Measurements from ENCODE around the gene MAP3K5. TPM values are rescaled to one million over a fixed set of nuclear protein-coding genes. Genes with fewer than 3 reads are reported as not detected.

Gene MAP3K5
- total and polyA plus RNA-seq, 9 of the 15 experiments (the other 6 are each of a cell fraction or from before 2014, with no cell fraction given): 2.2 to 13.0 (median 9.9) TPM

- TF ChIP-seq, protein P1, sequence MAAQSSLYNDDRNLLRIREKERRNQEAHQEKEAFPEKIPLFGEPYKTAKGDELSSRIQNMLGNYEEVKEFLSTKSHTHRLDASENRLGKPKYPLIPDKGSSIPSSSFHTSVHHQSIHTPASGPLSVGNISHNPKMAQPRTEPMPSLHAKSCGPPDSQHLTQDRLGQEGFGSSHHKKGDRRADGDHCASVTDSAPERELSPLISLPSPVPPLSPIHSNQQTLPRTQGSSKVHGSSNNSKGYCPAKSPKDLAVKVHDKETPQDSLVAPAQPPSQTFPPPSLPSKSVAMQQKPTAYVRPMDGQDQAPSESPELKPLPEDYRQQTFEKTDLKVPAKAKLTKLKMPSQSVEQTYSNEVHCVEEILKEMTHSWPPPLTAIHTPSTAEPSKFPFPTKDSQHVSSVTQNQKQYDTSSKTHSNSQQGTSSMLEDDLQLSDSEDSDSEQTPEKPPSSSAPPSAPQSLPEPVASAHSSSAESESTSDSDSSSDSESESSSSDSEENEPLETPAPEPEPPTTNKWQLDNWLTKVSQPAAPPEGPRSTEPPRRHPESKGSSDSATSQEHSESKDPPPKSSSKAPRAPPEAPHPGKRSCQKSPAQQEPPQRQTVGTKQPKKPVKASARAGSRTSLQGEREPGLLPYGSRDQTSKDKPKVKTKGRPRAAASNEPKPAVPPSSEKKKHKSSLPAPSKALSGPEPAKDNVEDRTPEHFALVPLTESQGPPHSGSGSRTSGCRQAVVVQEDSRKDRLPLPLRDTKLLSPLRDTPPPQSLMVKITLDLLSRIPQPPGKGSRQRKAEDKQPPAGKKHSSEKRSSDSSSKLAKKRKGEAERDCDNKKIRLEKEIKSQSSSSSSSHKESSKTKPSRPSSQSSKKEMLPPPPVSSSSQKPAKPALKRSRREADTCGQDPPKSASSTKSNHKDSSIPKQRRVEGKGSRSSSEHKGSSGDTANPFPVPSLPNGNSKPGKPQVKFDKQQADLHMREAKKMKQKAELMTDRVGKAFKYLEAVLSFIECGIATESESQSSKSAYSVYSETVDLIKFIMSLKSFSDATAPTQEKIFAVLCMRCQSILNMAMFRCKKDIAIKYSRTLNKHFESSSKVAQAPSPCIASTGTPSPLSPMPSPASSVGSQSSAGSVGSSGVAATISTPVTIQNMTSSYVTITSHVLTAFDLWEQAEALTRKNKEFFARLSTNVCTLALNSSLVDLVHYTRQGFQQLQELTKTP (IDR thresholded peaks at IDR 0.05; ENCODE audit: low read depth in 1 of 2, partially characterized antibody in 2 of 2): no peak
- no peak for TF ChIP-seq ZNF3 (CRISPR knock-in tag; IDR thresholded peaks at IDR 0.05)
Measured at GRCh38 chr6:136524339-136524935, 267.8 kb downstream of the MAP3K5 start (continued).

- Histone ChIP-seq H3K36me3 (ENCODE audit: control insufficient read depth, insufficient read depth, low read length) (no peaks in the 10 kb centered on the region), H3K4me3 (no peak overlapping the region), H3K27ac (ENCODE audit: extremely low read depth, low read depth, low read length) (no peak overlapping the region), H3K4me1 (replicated peaks in 1 of 2; ENCODE audit: control insufficient read depth in 2 of 2, insufficient read depth in 2 of 2, low read length in 2 of 2) (0 out of 5 replicates have a peak, but pooled peaks cover 0 to 3% of the 10 kb centered on the region in 2 experiments), H3K9me3 (replicated peaks; ENCODE audit: control insufficient read depth, insufficient read depth, low read depth, low read length) (no peaks in the 10 kb centered on the region), H3K79me2 (ENCODE audit: control insufficient read depth, insufficient read depth, low read length) (no peaks in the 10 kb centered on the region), H4K20me1 (replicated peaks; ENCODE audit: control insufficient read depth, insufficient read depth, low read length) (no peaks in the 10 kb centered on the region), H2AFZ (ENCODE audit: low read depth, low read length) (no peak overlapping the region), H3K4me2 (ENCODE audit: insufficient read depth, low read length) (no peak overlapping the region), H3K27me3 (ENCODE audit: control insufficient read depth in 2 of 2, insufficient read depth in 2 of 2, low read length in 2 of 2) (peaks cover 0 to 15% of the 10 kb centered on the region in 2 experiments; a peak in 3 of 5 replicates), H3K9me1 (ENCODE audit: control insufficient read depth, insufficient read depth, low read length) (no peaks in the 10 kb centered on the region), H3K9ac (ENCODE audit: insufficient read depth in 1 of 2, low read depth in 2 of 2, low read length in 2 of 2) (no peak overlapping the region)
- ATAC-seq (no peak), FAIRE-seq (no peak), DNase-seq (ENCODE audit: extremely low read depth in 1 of 4, low spot score in 3 of 4) (no peak)
- ChIA-PET CTCF (ENCODE audit: low intra/inter-chr PET ratio) (no interaction called here), POLR2A (interaction anchor here (1.0 kb wide), 1 partner anchor 17 kb away, joined by 3 read pairs; no protein-coding TSS in a partner anchor)
- no TSS peak for BruUV-seq (replicated peaks)
- WGBS (ENCODE audit: insufficient coverage, low coverage, missing lambda C conversion rate): 16% methylated on average over 4 of the region's 4 CpGs
- in situ Hi-C loops (cut with MboI): no loop called here
- intact Hi-C loops (cut with micrococcal nuclease): no loop called here
- TF ChIP-seq FOXJ2 (tag; IDR thresholded peaks at IDR 0.05): no peak
- TF ChIP-seq E2F3 (CRISPR knock-in tag; IDR thresholded peaks at IDR 0.05): no peak
Measured at GRCh38 chr6:136523196-136523595, 269.1 kb downstream of the MAP3K5 start.
